Femur (tissue), 1 donor: Measurements from ENCODE around the gene MTO1.
A peak's percentile ranks its signal among the peaks of the same experiment; 100 is the strongest.
"Not testable (repeated sequence)": the region's sequence is repeated elsewhere in the genome, so short reads cannot be mapped to it uniquely, and the experiment has no call there.

Source experiments
- DNase-seq: peaks from one replicate; pipeline ENCODE4 v3.0.0-alpha.2; 2017

The MTO1 gene

GRCh38 chr6:73504160-73504559, 42.6 kb downstream of the MTO1 start:
- no peak for DNase-seq

- no peak for DNase-seq
These were observed 43.6 kb downstream of the MTO1 start for GRCh38 chr6:73505142-73505541.

- DNase-seq: not testable (repeated sequence)
These were observed 44.2 kb downstream of the MTO1 start for GRCh38 chr6:73505705-73506104.

GRCh38 chr6:73506246-73506645, 44.7 kb downstream of the MTO1 start:
- DNase-seq: no peak

- DNase-seq: no peak
These were observed 47.2 kb downstream of the MTO1 start for GRCh38 chr6:73508776-73509175.

- no peak for DNase-seq
These were observed 48.3 kb downstream of the MTO1 start for GRCh38 chr6:73509851-73510250.

- no peak for DNase-seq
These were observed 50.3 kb downstream of the MTO1 start for GRCh38 chr6:73511796-73512195.

- no peak for DNase-seq
These were observed 51.9 kb downstream of the MTO1 start for GRCh38 chr6:73513496-73513854.

- DNase-seq: no peak
These were observed 53.2 kb downstream of the MTO1 start for GRCh38 chr6:73514746-73515110.

- DNase-seq: no peak
These were observed 53.7 kb downstream of the MTO1 start for GRCh38 chr6:73515204-73515655.

- DNase-seq: no peak
These were observed 55.3 kb downstream of the MTO1 start for GRCh38 chr6:73516514-73517489.

GRCh38 chr6:73518100-73518981, 56.8 kb downstream of the MTO1 start:
- not testable (repeated sequence) for DNase-seq

GRCh38 chr6:73518982-73519881, 57.7 kb downstream of the MTO1 start:
- DNase-seq: not testable (repeated sequence)

GRCh38 chr6:73519926-73520687, 58.6 kb downstream of the MTO1 start:
- peak; percentile 84 for DNase-seq

GRCh38 chr6:73520688-73521350, 59.3 kb downstream of the MTO1 start, which contains the start of gene EEF1A1:
Gene EEF1A1, minus strand, starts transcription at chr6:73521032. Its CDS starts 1,006 bp downstream, at chr6:73520026.
- peak; percentile 100 for DNase-seq

- DNase-seq: no peak
These were observed 59.9 kb downstream of the MTO1 start for GRCh38 chr6:73521351-73521985.

GRCh38 chr6:73523434-73524123, 62.0 kb downstream of the MTO1 start:
- peak; percentile 79 for DNase-seq

GRCh38 chr6:73525546-73526330, 64.2 kb downstream of the MTO1 start:
- no peak for DNase-seq

- DNase-seq: no peak
These were observed 67.4 kb downstream of the MTO1 start for GRCh38 chr6:73528897-73529296.
